ENCODE measurements around the gene GRID1. TPM values are rescaled to one million over a fixed set of nuclear protein-coding genes. Genes with fewer than 3 reads are reported as not detected.
"Not testable (repeated sequence)": the region's sequence is repeated elsewhere in the genome, so short reads cannot be mapped to it uniquely, and the experiment has no call there.

The GRID1 gene
- total RNA-seq, 2 donors from 2014 or later, result 0.37 to 0.67 TPM

- Histone ChIP-seq H3K4me3 (no peak overlapping the region), H3K27me3 (no peaks in the 10 kb centered on the region), H3K36me3 (no peaks in the 10 kb centered on the region), H3K27ac (no peak overlapping the region), H3K4me1 (no peaks in the 10 kb centered on the region), H3K9me3 (no peaks in the 10 kb centered on the region)
- no peak for DNase-seq (ENCODE audit: low spot score)
- peak in 1 of 2 donors; percentile 42 for TF ChIP-seq CTCF (IDR thresholded peaks at IDR 0.05)
Measured at GRCh38 chr10:86100581-86101061, 266.0 kb downstream of the GRID1 start.

- Histone ChIP-seq H3K36me3 (no peaks in the 10 kb centered on the region), H3K4me1 (no peaks in the 10 kb centered on the region), H3K27me3 (no peaks in the 10 kb centered on the region), H3K27ac (no peak overlapping the region), H3K4me3 (no peak overlapping the region), H3K9me3 (no peaks in the 10 kb centered on the region)
- no peak for DNase-seq (ENCODE audit: low spot score)
- TF ChIP-seq CTCF (IDR thresholded peaks at IDR 0.05), result no peak
Measured at GRCh38 chr10:86099542-86100334, 266.9 kb downstream of the GRID1 start.

- no peaks in the 10 kb centered on the region for H3K27me3 ChIP-seq
- no peaks in the 10 kb centered on the region for H3K36me3 ChIP-seq
- no peaks in the 10 kb centered on the region for H3K9me3 ChIP-seq
- H3K4me3 ChIP-seq, result no peak overlapping the region
- DNase-seq (ENCODE audit: low spot score), result no peak
- no peak overlapping the region for H3K27ac ChIP-seq
- H3K4me1 ChIP-seq, result no peaks in the 10 kb centered on the region
- TF ChIP-seq CTCF (IDR thresholded peaks at IDR 0.05), result no peak
Measured at GRCh38 chr10:86098187-86098881, 268.3 kb downstream of the GRID1 start.

- DNase-seq (ENCODE audit: low spot score); H3K4me1 ChIP-seq; H3K36me3 ChIP-seq; H3K27ac ChIP-seq; H3K27me3 ChIP-seq; H3K4me3 ChIP-seq; H3K9me3 ChIP-seq: not testable (repeated sequence)
Measured at GRCh38 chr10:86095061-86095460, 271.5 kb downstream of the GRID1 start.

GRCh38 chr10:86092311-86092710 is 274.3 kb downstream of the GRID1 start:
- not testable (repeated sequence) for DNase-seq (ENCODE audit: low spot score); H3K4me1 ChIP-seq; H3K9me3 ChIP-seq; H3K4me3 ChIP-seq; H3K27me3 ChIP-seq; H3K27ac ChIP-seq; H3K36me3 ChIP-seq

GRCh38 chr10:86091216-86091615 is 275.4 kb downstream of the GRID1 start:
- H3K27ac ChIP-seq, result no peak overlapping the region
- no peak overlapping the region for H3K4me3 ChIP-seq
- H3K9me3 ChIP-seq, result no peaks in the 10 kb centered on the region
- H3K36me3 ChIP-seq, result no peaks in the 10 kb centered on the region
- DNase-seq (ENCODE audit: low spot score), result no peak
- TF ChIP-seq CTCF (IDR thresholded peaks at IDR 0.05), result no peak
- no peaks in the 10 kb centered on the region for H3K4me1 ChIP-seq
- no peaks in the 10 kb centered on the region for H3K27me3 ChIP-seq
